ENCODE measurements around the gene RPTOR.

Gene RPTOR

DNA sequence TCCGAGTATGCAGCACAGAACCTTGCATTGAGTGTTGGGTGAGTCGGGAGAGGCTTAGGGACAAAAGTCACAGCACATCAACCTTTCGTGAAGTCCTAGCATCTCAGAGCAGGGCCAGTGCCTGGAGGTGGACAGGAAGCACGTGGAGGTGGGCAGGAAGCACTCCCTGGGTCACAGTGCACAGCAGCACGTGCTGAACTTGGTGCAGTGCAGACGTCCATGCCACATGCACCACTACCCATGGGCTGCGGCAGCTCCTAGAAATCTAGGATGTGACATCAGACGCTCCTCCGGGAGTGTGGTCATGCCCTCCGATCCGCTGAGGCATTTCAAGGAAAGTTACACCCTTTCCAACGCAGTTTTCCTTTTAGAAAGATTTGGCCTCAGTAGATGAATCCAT is 363.6 kb downstream of the RPTOR start:
- TF ChIP-seq GABPA (IDR thresholded peaks at IDR 0.05; ENCODE audit: low read depth) (no peak), SPI1 (IDR thresholded peaks at IDR 0.05; ENCODE audit: borderline replicate concordance, low read depth) (no peak), POLR2AphosphoS5 (IDR thresholded peaks at IDR 0.05; ENCODE audit: low read depth) (no peak)
- TF ChIP-seq, protein P1, sequence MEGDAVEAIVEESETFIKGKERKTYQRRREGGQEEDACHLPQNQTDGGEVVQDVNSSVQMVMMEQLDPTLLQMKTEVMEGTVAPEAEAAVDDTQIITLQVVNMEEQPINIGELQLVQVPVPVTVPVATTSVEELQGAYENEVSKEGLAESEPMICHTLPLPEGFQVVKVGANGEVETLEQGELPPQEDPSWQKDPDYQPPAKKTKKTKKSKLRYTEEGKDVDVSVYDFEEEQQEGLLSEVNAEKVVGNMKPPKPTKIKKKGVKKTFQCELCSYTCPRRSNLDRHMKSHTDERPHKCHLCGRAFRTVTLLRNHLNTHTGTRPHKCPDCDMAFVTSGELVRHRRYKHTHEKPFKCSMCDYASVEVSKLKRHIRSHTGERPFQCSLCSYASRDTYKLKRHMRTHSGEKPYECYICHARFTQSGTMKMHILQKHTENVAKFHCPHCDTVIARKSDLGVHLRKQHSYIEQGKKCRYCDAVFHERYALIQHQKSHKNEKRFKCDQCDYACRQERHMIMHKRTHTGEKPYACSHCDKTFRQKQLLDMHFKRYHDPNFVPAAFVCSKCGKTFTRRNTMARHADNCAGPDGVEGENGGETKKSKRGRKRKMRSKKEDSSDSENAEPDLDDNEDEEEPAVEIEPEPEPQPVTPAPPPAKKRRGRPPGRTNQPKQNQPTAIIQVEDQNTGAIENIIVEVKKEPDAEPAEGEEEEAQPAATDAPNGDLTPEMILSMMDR (IDR thresholded peaks at IDR 0.05; ENCODE audit: insufficient read depth, low read length), result no peak
- TF ChIP-seq, protein P2, sequence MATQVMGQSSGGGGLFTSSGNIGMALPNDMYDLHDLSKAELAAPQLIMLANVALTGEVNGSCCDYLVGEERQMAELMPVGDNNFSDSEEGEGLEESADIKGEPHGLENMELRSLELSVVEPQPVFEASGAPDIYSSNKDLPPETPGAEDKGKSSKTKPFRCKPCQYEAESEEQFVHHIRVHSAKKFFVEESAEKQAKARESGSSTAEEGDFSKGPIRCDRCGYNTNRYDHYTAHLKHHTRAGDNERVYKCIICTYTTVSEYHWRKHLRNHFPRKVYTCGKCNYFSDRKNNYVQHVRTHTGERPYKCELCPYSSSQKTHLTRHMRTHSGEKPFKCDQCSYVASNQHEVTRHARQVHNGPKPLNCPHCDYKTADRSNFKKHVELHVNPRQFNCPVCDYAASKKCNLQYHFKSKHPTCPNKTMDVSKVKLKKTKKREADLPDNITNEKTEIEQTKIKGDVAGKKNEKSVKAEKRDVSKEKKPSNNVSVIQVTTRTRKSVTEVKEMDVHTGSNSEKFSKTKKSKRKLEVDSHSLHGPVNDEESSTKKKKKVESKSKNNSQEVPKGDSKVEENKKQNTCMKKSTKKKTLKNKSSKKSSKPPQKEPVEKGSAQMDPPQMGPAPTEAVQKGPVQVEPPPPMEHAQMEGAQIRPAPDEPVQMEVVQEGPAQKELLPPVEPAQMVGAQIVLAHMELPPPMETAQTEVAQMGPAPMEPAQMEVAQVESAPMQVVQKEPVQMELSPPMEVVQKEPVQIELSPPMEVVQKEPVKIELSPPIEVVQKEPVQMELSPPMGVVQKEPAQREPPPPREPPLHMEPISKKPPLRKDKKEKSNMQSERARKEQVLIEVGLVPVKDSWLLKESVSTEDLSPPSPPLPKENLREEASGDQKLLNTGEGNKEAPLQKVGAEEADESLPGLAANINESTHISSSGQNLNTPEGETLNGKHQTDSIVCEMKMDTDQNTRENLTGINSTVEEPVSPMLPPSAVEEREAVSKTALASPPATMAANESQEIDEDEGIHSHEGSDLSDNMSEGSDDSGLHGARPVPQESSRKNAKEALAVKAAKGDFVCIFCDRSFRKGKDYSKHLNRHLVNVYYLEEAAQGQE (IDR thresholded peaks at IDR 0.05; ENCODE audit: insufficient replicate concordance, low read depth), result no peak

DNA sequence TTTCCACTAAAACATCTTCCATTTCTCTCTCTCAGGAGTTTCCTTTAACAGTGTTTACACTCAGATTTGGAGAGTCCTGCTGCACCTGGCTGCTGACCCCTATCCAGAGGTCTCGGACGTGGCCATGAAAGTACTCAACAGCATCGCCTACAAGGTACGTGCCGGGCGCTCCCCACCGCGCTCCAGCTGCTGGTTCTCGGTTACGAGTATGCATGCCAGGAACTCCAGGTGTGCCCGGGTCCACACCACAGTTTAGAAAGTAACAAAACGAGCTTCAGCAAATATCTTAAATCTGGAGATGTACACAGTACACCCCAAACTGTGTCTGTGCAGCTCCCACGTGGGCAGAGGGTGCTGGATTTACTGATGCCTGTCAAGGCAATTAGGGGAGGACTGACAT is 364.1 kb downstream of the RPTOR start:
- no peak overlapping the region for H3K4me3 ChIP-seq (replicated peaks; ENCODE audit: insufficient read depth, low read length)
- no peak for DNase-seq (ENCODE audit: low read depth in 1 of 2, low spot score in 1 of 2)
- H3K27me3 ChIP-seq (ENCODE audit: insufficient read depth, poor library complexity, severe bottlenecking), result no peaks in the 10 kb centered on the region
- TF ChIP-seq, protein P2 (IDR thresholded peaks at IDR 0.05; ENCODE audit: insufficient replicate concordance, low read depth), result no peak
- TF ChIP-seq SPI1 (IDR thresholded peaks at IDR 0.05; ENCODE audit: borderline replicate concordance, low read depth), result no peak
- TF ChIP-seq, protein P1 (IDR thresholded peaks at IDR 0.05; ENCODE audit: insufficient read depth, low read length), result no peak
- no peak for TF ChIP-seq POLR2AphosphoS5 (IDR thresholded peaks at IDR 0.05; ENCODE audit: low read depth)
- TF ChIP-seq GABPA (IDR thresholded peaks at IDR 0.05; ENCODE audit: low read depth), result no peak
- no peak overlapping the region for H3K27ac ChIP-seq (replicated peaks)

More for the DNA sequence above, 363.6 kb downstream of the RPTOR start:
- no peaks in the 10 kb centered on the region for H3K27me3 ChIP-seq (ENCODE audit: insufficient read depth, poor library complexity, severe bottlenecking)
- no peak overlapping the region for H3K27ac ChIP-seq (replicated peaks)
- no peak overlapping the region for H3K4me3 ChIP-seq (replicated peaks; ENCODE audit: insufficient read depth, low read length)
- no peak for DNase-seq (ENCODE audit: low read depth in 1 of 2, low spot score in 1 of 2)

DNA sequence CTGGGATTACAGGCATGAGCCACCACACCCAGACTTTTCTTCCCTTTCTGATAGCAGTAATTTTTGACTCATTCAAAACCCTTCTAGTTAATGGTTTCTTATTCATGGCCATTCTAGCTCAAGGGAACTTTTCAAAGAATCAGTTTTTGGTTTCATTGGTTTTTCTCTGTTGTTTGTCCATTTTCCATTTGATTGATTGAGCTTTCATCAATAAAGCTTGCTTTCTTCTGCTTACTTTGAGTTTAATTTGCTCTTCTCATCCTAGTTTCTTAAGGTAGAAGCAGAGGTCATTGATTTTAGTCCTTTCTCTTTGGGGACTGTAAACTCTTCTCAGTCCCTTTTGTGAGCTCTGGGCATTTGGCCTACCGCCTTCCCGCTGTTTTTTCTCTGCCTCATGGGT is 365.0 kb downstream of the RPTOR start:
- no peak for DNase-seq (ENCODE audit: low read depth in 1 of 2, low spot score in 1 of 2)
- Histone ChIP-seq H3K27ac (replicated peaks) (no peak overlapping the region), H3K27me3 (ENCODE audit: insufficient read depth, poor library complexity, severe bottlenecking) (no peaks in the 10 kb centered on the region), H3K4me3 (replicated peaks; ENCODE audit: insufficient read depth, low read length) (no peak overlapping the region)
- TF ChIP-seq, protein P1 (IDR thresholded peaks at IDR 0.05; ENCODE audit: insufficient read depth, low read length), result no peak
- TF ChIP-seq, protein P2 (IDR thresholded peaks at IDR 0.05; ENCODE audit: insufficient replicate concordance, low read depth), result no peak
- no peak for TF ChIP-seq POLR2AphosphoS5 (IDR thresholded peaks at IDR 0.05; ENCODE audit: low read depth)
